ENCODE results near the gene GPR84.

Gene GPR84

GRCh38 chr12:54324617-54325441 lies 39.5 kb downstream of the GPR84 start, which contains the start of gene COPZ1:
Gene COPZ1, plus strand, starts transcription at chr12:54325131. Its CDS starts 33 bp downstream, at chr12:54325164.
- DNase-seq (ENCODE audit: low read depth): peak; percentile 100

GRCh38 chr12:54321363-54321762 lies 42.9 kb downstream of the GPR84 start:
- no peak for DNase-seq (ENCODE audit: low read depth)

Data from GM04504 (cell line).